Right renal cortex interstitium (tissue), 3 donors: ENCODE measurements around the gene TMTC2. TPM values are rescaled to one million over a fixed set of nuclear protein-coding genes. Genes with fewer than 3 reads are reported as not detected.

Experiments
- DNase-seq, 3 donors: peaks; one replicate each; pipeline ENCODE4 v3.0.0-alpha.2; 2013; ENCODE audit warnings: low read depth in 3 of 3, low spot score in 2 of 3
- polyA plus RNA-seq, 3 donors: library from polyadenylated mRNA; unstranded; fragments of 120-200 nt; gene quantifications; one replicate each; pipeline ENCODE4 v1.2.1, GENCODE V29; 2013; ENCODE audit not compliant: insufficient read length in 3 of 3

TMTC2 gene
- polyA plus RNA-seq, 3 donors, result 32.5 to 40.5 (median 36.5) TPM

DNA sequence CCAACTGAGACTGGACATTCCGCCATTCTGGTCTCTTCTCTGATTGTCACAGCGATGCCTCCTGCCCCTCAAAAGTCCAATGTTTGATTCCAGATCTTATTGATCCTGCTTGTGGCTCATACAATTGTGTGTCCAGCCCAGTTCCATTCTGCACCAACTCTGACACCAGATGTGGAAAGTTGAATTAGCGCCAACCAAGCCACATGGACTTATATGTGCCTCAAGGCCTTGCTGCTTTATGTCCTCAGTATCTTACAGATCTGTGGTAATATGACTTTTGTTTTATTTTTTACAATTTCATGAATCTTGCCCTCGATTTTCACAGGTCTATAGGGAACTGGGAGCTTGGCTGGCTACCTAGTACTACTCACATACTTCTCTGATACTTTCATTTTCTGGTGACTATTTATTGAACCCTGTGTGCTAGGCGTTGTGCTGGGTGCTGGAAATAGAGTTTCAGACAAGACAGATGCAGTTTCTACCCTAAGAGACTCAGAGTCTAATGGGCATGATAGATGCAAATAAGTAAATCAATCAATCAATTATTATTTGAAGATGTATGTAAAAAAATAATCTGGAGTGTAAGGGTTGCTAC lies 472.0 kb downstream of the TMTC2 start:
- no peak for DNase-seq

DNA sequence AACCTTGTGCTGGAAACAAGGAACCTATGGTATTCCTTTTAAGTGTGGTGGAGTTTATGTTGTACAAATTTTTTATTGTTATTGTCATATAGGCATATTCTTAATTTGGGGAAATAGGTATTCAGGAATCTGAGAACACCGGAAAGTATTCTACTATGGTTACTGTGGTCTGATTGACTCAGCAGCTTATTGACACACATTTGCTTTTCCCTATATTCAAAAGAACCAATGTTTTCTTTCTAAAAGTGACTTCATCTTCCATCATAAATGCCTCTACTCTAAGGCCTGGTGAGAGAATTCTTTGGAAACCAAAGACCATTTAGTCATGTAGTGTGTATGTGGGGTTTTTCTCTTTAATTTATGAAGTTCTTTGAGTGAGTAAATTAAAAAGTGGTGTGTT lies 474.8 kb downstream of the TMTC2 start:
- DNase-seq, result no peak

- no peak for DNase-seq
Observed at GRCh38 chr12:83168751-83169150, 482.0 kb downstream of the TMTC2 start.

- DNase-seq, result no peak
Observed at GRCh38 chr12:83172441-83172840, 485.7 kb downstream of the TMTC2 start.

DNA sequence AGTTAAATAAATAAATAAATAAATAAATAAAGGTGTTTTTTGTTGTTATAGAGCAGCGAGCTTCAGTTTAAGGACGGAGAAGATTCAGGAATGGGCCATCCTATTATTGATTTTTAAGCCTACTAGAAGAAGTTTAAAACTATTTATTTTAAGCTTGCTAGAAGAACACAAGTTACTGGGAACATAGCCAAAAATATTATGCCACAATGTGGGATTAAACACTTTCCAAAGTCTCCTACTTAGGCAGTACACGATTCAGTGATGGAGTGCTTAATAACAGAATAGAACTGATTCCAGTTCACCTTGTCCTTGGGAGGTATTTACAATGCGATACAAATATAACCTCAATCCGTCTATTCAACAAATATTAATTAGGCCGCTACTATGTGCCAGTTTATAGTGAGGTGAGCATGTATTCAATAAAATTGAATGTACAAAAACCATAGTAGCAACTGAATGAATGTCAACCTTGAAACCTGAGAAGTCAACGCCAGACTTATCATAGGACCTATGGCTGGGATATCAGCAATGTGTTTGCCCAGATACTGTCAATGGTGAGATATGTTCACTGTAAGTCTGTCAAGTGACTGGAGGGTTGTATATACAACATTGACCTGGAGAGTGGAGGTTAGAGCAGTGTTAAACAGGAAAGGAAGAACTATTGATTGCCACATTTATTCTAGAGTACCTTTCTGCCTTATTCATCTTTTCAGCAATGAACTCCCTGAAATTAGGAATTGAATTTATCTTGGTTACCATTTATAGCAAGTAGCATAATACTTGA lies 486.4 kb downstream of the TMTC2 start:
- no peak for DNase-seq

GRCh38 chr12:83179999-83180398 lies 493.3 kb downstream of the TMTC2 start:
- DNase-seq, result no peak

DNA sequence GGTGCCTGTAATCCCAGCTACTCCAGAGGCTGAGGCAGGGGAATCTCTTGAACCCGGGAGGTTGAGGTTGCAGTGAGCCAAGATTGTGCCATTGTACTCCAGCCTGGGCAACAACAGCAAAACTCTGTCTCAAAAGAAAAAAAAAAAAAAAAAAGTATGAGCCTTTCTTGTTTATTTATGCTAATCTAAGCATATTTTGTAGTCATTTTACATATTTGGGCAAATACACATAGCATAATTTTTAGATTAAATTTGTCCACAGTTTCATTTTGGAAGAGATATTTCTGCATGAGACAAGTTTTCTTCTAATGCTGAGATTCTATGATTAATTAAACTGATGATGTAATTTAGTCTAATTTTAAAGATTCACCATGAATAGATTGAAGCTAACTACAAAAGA lies 494.4 kb downstream of the TMTC2 start:
- DNase-seq, result no peak

GRCh38 chr12:83183132-83183531 lies 496.4 kb downstream of the TMTC2 start:
- DNase-seq, result no peak
